WTC11 (cell line): ENCODE data around the gene COL27A1. TPM values are rescaled to one million over a fixed set of nuclear protein-coding genes. Genes with fewer than 3 reads are reported as not detected.

Experiments used
- ATAC-seq: fragments of 200-7000 bp; cut with Tn5 transposase; 2 replicates; pipeline ENCODE4 v1.10.0; 2021; ENCODE audit warnings: mild to moderate bottlenecking, moderate library complexity
- CTCF ChIA-PET: fragments of 300-600 bp; sonication (Branson Sonifier 250); formaldehyde crosslinking; loops from one replicate; lab custom pipeline; 2021; ENCODE audit warnings: antibody characterized with exemption; lab: Charles Lee
- POLR2A ChIA-PET: fragments of 350-600 bp; sonication (Branson Sonifier 250); formaldehyde crosslinking; loops from one replicate; lab custom pipeline; 2021; ENCODE audit warnings: antibody characterized with exemption; lab: Charles Lee
- DNase-seq: peaks from one replicate; pipeline ENCODE4 v3.0.0; 2021; ENCODE audit warnings: low spot score
- H3K27ac Mint-ChIP-seq: 2 replicates; pipeline ENCODE4 v1.8.0; 2021; ENCODE audit warnings: mixed read lengths
- H3K27me3 Mint-ChIP-seq: 2 replicates; pipeline ENCODE4 v1.8.0; 2021; ENCODE audit warnings: low read depth, mild to moderate bottlenecking, moderate library complexity, mixed read lengths
- H3K36me3 Mint-ChIP-seq: 2 replicates; pipeline ENCODE4 v1.8.0; 2021; ENCODE audit warnings: mixed read lengths
- H3K4me1 Mint-ChIP-seq: 2 replicates; pipeline ENCODE4 v1.8.0; 2022; ENCODE audit warnings: mixed read lengths
- H3K4me3 Mint-ChIP-seq: 2 replicates; pipeline ENCODE4 v1.8.0; 2021; ENCODE audit warnings: mild to moderate bottlenecking, moderate library complexity, mixed read lengths
- H3K9me3 Mint-ChIP-seq: 2 replicates; pipeline ENCODE4 v1.8.0; 2021; ENCODE audit warnings: mixed read lengths
- ARID4B ChIP-seq: sonication (generic); formaldehyde crosslinking; IDR thresholded peaks from 2 replicates; pipeline ENCODE4 v1.8.0; 2023; ENCODE audit warnings: missing genetic modification reagents, mild to moderate bottlenecking, borderline replicate concordance
- ATF2 ChIP-seq: sonication (generic); formaldehyde crosslinking; IDR thresholded peaks from 2 replicates; pipeline ENCODE4 v1.8.1; 2022; ENCODE audit warnings: low read depth, missing genetic modification reagents, borderline replicate concordance
- ATF6 ChIP-seq: sonication (generic); formaldehyde crosslinking; IDR thresholded peaks from 2 replicates; pipeline ENCODE4 v1.8.1; 2023; ENCODE audit warnings: mild to moderate bottlenecking, missing genetic modification reagents
- CBFB ChIP-seq: sonication (generic); formaldehyde crosslinking; IDR thresholded peaks from 2 replicates; pipeline ENCODE4 v1.8.1; 2022; ENCODE audit warnings: mild to moderate bottlenecking, low read depth, missing genetic modification reagents
- EMX1 ChIP-seq: fragments of 250-450 bp; sonication (Bioruptor Pico); IDR thresholded peaks from 2 replicates; pipeline ENCODE4 v1.8.0; 2021; ENCODE audit warnings: mild to moderate bottlenecking
- HMGXB4 ChIP-seq: sonication (generic); formaldehyde crosslinking; IDR thresholded peaks from 2 replicates; pipeline ENCODE4 v1.8.1; 2023; ENCODE audit warnings: mild to moderate bottlenecking, moderate library complexity, missing genetic modification reagents
- NFE2L1 ChIP-seq: sonication (generic); formaldehyde crosslinking; IDR thresholded peaks from 2 replicates; pipeline ENCODE4 v1.8.1; 2023; ENCODE audit warnings: missing genetic modification reagents
- PRDM15 ChIP-seq: sonication (generic); formaldehyde crosslinking; IDR thresholded peaks from 2 replicates; pipeline ENCODE4 v1.8.0; 2022; ENCODE audit warnings: missing genetic modification reagents
- PREB ChIP-seq: sonication (generic); formaldehyde crosslinking; IDR thresholded peaks from 2 replicates; pipeline ENCODE4 v1.8.1; 2022; ENCODE audit warnings: mild to moderate bottlenecking, missing genetic modification reagents, moderate library complexity, borderline replicate concordance
- TCF7 ChIP-seq: sonication (generic); formaldehyde crosslinking; IDR thresholded peaks from 2 replicates; pipeline ENCODE4 v1.8.0; 2022; ENCODE audit warnings: mild to moderate bottlenecking, low read depth, missing genetic modification reagents, moderate library complexity
- TEAD4 ChIP-seq: sonication (generic); formaldehyde crosslinking; IDR thresholded peaks from 2 replicates; pipeline ENCODE4 v1.8.0; 2022; ENCODE audit warnings: mild to moderate bottlenecking, missing genetic modification reagents
- USF2 ChIP-seq: sonication (generic); formaldehyde crosslinking; IDR thresholded peaks from 2 replicates; pipeline ENCODE4 v1.8.1; 2023; ENCODE audit warnings: mild to moderate bottlenecking, missing genetic modification reagents, moderate library complexity
- ZNF138 ChIP-seq: sonication (generic); formaldehyde crosslinking; conservative IDR thresholded peaks from 2 replicates; pipeline ENCODE4 v1.8.1; 2022; ENCODE audit warnings: mild to moderate bottlenecking, moderate library complexity, missing genetic modification reagents
- ZNF219 ChIP-seq: sonication (generic); formaldehyde crosslinking; IDR thresholded peaks from 2 replicates; pipeline ENCODE4 v1.8.0; 2023; ENCODE audit warnings: missing genetic modification reagents, mild to moderate bottlenecking, borderline replicate concordance
- ZNF512 ChIP-seq: sonication (generic); formaldehyde crosslinking; IDR thresholded peaks from 2 replicates; pipeline ENCODE4 v1.8.1; 2022; ENCODE audit warnings: missing genetic modification reagents, borderline replicate concordance
- total RNA-seq: library from RNA; stranded (reverse); gene quantifications from 3 replicates; pipeline ENCODE4 v1.2.3, GENCODE V29; 2021

Gene COL27A1
- total RNA-seq, 1 experiment from 2014 or later = 47.5 TPM

GRCh38 chr9:114312513-114312875 lies 157.2 kb downstream of the COL27A1 start (continued):
- TF ChIP-seq HMGXB4 (CRISPR knock-in tag) = no peak

- Mint-ChIP-seq H3K36me3 (0 out of 2 replicates have a peak, but pooled peaks cover 4% of the 10 kb centered on the region), H3K4me3 (no peak overlapping the region), H3K9me3 (peaks cover 5% of the 10 kb centered on the region; the same call in 1 of the 2 replicates), H3K4me1 (0 out of 2 replicates have a peak, but pooled peaks cover 3% of the 10 kb centered on the region), H3K27ac (no peak overlapping the region), H3K27me3 (no peaks in the 10 kb centered on the region; the same call in 1 of the 2 replicates)
- ChIA-PET CTCF (interaction anchor here (1.2 to 1.8 kb wide), 3 partner anchors 22 to 230 kb away, joined by 3 to 10 read pairs (median 3); no protein-coding TSS in a partner anchor), POLR2A (no interaction called here)
- DNase-seq = no peak
- ATAC-seq = no peak
- TF ChIP-seq ZNF512 (CRISPR knock-in tag) = no peak
- TF ChIP-seq ZNF138 (CRISPR knock-in tag) = no peak
- TF ChIP-seq ATF6 (CRISPR knock-in tag) = no peak
- TF ChIP-seq PRDM15 (CRISPR knock-in tag) = no peak
- TF ChIP-seq ATF2 (CRISPR knock-in tag) = no peak
- no peak for TF ChIP-seq NFE2L1 (CRISPR knock-in tag)
- TF ChIP-seq CBFB (CRISPR knock-in tag) = no peak
- no peak for TF ChIP-seq TEAD4 (CRISPR knock-in tag)
- no peak for TF ChIP-seq HMGXB4 (CRISPR knock-in tag)
- no peak for TF ChIP-seq USF2 (CRISPR knock-in tag)
- no peak for TF ChIP-seq EMX1 (CRISPR knock-in tag)
- TF ChIP-seq TCF7 (CRISPR knock-in tag) = no peak
- TF ChIP-seq ZNF219 (CRISPR knock-in tag) = no peak
- TF ChIP-seq ARID4B = no peak
- no peak for TF ChIP-seq PREB
Observed at GRCh38 chr9:114313186-114313585, 157.8 kb downstream of the COL27A1 start.
